Measurements from ENCODE around the gene LIX1L.

The LIX1L gene

GRCh38 chr1:145957443-145958319 is at the start of gene LIX1L:
LIX1L (minus strand) TSS chr1:145958017; CDS start chr1:145957927, 90 bp downstream.
- in situ Hi-C loops (cut with MboI; ENCODE audit: low sequenced_read_pairs) = no loop called here

- in situ Hi-C loops (cut with MboI; ENCODE audit: low sequenced_read_pairs) = loop anchor here (10.0 kb wide), 1 partner anchor 107 kb away; no protein-coding TSS in a partner anchor
These were observed 43.9 kb upstream of the LIX1L start for GRCh38 chr1:146001709-146002108.

DNA sequence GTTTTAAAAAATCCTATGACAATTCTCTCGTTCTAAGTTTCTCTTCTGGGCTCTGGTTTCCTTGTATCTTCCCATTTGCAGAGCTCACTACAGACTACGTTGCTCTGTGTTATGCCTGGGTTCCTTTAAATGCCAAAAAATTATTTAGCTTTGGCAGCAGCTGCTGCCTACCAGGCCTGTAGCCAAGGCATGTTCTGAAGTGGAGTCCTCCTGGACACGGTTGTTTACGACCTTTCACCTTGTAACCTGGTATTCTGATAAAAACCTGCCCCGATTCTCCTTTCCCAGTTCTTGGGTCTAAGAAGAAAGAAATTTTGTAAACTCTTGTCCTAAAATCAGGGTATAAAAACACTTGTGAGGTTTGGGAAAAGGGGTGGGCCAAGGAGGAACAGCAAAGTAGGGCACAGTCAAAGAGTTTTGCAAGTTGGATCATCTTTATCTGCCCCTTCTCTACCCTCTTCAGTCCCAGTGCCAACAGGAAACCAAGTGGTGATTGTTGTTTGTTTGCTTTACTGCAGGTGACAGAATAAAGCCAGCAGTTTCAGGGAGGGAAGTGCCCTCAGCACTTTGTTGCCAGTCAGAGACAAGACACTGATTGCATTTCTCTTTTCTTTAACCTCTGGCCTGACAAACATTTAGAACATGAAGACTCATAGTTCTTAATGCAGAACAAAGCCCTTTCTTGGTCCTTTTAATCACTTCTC is 41.7 kb upstream of the LIX1L start:
- in situ Hi-C loops (cut with MboI; ENCODE audit: low sequenced_read_pairs) = loop anchor here (10.0 kb wide), 1 partner anchor 105 kb away; no protein-coding TSS in a partner anchor

GRCh38 chr1:145997718-145998023 is 39.9 kb upstream of the LIX1L start:
- in situ Hi-C loops (cut with MboI; ENCODE audit: low sequenced_read_pairs) = no loop called here

DNA sequence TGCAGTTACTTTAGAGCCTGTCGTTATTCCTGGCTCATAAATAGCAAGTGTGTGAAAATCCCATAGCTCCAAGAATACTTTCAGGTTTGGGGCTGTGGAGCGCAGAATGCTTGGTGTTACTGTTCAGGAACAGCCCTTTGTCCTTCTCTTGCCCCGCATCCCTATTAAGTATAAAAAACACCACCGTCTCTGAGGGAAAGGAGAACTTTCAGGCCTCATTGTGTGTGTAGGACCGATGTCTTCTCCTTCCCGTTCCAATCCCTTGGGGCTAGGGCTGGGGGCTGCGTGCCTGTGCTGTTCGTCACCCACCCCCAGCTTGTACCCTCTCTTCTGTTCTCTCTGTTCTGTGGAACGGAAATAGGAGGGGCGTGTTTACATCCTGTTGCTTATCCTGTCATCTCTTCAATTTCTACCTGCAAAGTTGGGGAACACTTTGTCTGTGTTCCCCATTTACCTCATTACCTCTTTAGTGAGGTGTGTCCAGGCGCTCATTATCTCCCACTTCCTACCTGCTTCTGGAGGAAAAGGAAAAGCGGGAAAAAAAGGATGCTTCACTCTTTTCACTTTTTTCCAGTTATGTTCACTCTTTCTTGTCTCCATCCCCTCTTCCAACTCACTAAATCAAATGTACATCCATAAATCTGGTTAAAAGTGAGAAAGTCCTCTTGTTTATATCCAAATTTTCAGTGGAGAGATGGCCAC is 39.4 kb upstream of the LIX1L start:
- in situ Hi-C loops (cut with MboI; ENCODE audit: low sequenced_read_pairs) = no loop called here

- in situ Hi-C loops (cut with MboI; ENCODE audit: low sequenced_read_pairs) = no loop called here
These were observed 38.7 kb upstream of the LIX1L start, which contains the start of gene TXNIP for GRCh38 chr1:145996433-145997015. TXNIP (minus strand) TSS chr1:145996579; CDS start chr1:145996266, 313 bp downstream.

GRCh38 chr1:145995964-145996432 is 38.2 kb upstream of the LIX1L start:
- in situ Hi-C loops (cut with MboI; ENCODE audit: low sequenced_read_pairs) = no loop called here

DNA sequence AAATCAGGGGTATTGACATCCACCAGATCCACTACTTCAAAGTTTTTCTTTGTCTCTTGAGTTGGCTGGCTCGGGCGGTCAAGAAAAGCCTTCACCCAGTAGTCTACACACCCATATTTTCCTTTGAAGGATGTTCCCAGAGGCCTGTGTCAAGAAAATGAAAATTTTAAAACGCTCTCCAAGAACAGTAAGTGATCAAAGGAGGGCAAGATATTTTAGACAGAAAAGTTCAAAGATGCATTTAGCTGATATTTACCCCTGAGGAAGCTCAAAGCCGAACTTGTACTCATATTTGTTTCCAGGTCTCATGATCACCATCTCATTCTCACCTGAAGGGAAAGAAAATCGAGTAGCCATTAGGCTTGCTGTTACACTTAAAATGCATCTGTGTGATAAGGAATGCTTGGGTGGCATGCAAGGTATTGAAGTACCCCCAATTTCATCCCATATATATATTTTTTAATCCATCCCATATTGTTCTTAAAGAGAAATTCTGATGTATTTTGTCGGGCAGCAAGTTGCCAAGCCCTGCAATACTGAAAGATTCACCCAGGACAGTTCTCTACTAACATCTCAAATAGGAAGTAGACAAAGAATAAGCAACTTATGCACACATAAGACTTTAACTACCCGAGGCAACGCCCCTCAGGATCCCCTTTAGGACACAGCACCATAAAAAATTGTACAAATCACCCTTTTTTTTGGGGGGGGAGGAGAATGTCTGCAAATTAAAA is 37.5 kb upstream of the LIX1L start:
- in situ Hi-C loops (cut with MboI; ENCODE audit: low sequenced_read_pairs) = no loop called here

GRCh38 chr1:145994391-145995120 is 36.7 kb upstream of the LIX1L start:
- in situ Hi-C loops (cut with MboI; ENCODE audit: low sequenced_read_pairs) = no loop called here

- in situ Hi-C loops (cut with MboI; ENCODE audit: low sequenced_read_pairs) = no loop called here
These were observed 36.0 kb upstream of the LIX1L start for GRCh38 chr1:145993618-145994390.

DNA sequence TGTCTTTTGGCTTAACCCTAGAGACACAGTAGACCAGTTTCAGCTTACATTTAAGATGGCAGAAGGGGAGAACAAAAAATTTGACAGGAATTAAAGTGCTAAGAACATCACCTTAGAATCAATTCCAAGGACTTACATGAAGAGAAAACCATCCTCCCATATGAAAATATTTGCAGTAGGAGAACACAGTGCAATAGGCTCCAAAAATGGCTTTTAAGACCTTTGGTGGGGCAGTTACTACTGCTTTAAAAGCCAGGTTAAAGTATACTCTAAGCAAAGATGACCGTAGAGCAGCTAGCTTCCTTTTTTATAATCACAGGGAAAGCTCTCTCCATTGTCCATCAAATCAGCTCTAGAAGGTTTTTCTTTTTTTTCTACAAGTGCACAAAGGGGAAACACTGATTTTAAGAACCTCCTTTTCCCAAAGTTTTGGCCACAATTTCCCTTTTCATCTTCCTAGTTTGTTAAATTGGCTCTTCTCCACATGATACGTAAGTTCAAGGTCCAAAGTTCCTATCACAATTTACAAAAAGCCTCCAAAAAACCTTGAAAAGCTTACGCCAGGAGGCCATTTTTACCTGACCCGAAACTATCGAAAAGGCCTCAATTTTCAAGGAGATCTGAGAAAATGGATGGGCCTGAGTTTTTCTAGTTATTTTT is 35.3 kb upstream of the LIX1L start:
- in situ Hi-C loops (cut with MboI; ENCODE audit: low sequenced_read_pairs) = no loop called here

DNA sequence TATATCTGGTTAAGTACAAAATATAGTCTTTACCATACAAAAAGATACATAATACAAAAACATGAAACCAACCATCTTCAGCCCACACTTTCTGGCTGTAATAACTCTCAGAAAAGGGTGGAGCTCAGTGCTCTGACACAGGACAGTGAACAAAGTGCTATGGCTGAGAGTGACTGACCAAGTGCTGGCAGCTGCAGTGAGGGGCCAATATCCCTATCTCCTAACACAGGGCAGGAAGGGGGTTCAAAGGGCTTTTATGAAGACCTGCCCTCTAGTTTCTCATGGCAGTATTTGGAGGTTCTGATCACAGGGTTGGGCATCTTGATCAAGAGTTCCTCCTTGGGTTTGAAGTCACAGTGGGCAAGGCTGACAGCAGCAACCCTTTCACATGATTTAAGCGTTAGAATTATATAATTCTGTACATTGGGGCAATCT is 34.7 kb upstream of the LIX1L start:
- in situ Hi-C loops (cut with MboI; ENCODE audit: low sequenced_read_pairs) = no loop called here

DNA sequence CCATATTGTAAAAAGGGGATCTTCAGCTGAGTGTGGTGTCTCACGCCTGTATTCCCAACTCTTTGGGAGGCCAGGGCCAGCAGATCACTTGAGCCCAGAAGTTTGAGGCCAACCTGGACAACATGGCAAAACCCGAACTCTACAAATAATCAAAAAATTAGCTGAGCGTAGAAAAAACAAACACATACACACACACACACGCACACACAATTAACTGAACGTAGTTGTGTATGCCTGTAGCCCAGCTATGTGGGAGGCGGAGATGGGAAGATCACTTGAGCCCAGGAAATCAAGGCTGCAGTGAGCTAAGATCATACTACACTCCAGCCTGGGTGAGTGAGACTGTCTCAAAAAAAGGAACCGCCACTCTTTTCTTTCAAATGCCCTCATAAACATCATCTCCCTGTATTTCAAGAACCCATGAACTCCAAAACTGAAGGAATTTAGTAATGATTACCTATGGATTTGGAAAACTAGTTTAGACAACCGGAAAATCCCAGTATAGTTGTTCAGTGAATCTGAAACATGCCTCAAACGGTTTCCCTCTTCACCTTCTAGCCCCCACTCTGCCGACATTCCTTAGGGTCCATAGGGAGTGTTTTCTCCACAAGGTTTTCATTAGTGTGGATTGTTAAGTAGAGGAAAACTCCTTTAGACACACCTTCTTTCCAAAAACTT is 34.1 kb upstream of the LIX1L start:
- in situ Hi-C loops (cut with MboI; ENCODE audit: low sequenced_read_pairs) = no loop called here

DNA sequence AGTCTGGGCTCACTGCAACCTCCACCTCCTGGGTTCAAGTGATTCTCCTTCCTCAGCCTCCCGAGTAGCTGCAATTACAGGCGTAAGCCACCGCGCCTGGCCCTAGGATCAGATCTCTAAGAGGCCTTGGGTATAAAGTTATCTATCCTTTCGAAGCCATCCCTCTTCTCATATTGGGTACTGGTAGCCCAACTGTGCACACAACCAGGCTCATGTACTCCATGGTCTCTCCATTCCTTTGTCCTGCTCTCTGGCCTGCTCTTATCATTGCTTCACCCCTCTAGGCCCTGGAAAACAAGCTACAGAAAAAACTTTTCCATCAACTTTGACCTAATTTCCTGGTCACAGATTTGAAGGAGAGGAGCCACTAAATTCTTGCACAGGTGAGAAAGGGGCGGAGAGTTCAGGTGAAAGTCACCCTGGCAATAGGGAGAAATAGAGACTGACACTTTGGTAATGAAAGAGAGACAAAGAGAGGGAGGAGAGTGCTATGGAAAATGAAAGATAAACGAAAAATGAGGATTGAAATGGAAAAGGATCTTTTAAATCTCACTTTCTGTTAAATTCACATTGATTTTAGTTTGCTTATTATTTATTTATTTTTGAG is 32.5 kb upstream of the LIX1L start:
- in situ Hi-C loops (cut with MboI; ENCODE audit: low sequenced_read_pairs) = no loop called here

- in situ Hi-C loops (cut with MboI; ENCODE audit: low sequenced_read_pairs) = loop anchor here (10.0 kb wide), 1 partner anchor 64 kb away; the partner anchor contains the start of gene RBM8A
These were observed 31.0 kb upstream of the LIX1L start for GRCh38 chr1:145988773-145989172.

DNA sequence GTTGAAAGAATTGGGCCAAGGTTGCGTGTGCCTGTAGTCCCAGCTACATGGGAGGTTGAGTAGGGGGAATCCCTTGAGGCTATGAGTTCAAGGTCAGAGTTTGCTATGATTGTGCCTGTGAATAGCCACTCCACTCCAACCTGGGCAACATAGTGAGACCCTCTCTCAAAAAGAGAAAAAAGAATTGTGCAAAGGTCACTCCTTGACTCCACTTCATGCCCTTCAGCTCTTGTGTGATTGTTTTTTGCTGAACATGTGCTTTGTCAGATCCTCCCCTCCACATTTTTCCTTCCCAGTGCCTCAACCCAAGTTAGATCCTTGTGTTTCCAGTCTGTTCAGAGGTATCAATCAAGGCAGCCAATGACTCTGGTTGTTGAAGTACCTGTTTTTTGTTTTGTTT is 30.1 kb upstream of the LIX1L start:
- in situ Hi-C loops (cut with MboI; ENCODE audit: low sequenced_read_pairs) = loop anchor here (10.0 kb wide), 1 partner anchor 63 kb away; the partner anchor contains the start of gene RBM8A

GRCh38 chr1:145986551-145986950 is 28.7 kb upstream of the LIX1L start:
- in situ Hi-C loops (cut with MboI; ENCODE audit: low sequenced_read_pairs) = loop anchor here (10.0 kb wide), 1 partner anchor 62 kb away; the partner anchor contains the start of gene RBM8A
